HUES6 (cell line): Measurements from ENCODE around the gene SPG11.

Experiments used
- H3K27ac ChIP-seq: 2 replicates; pipeline ENCODE4 v1.7.0; 2013; ENCODE audit warnings: low read depth, mild to moderate bottlenecking, low read length, inconsistent platforms
- H3K27me3 ChIP-seq: 2 replicates; pipeline ENCODE4 v1.6.1; 2013; ENCODE audit warnings: low read length; ENCODE audit not compliant: control insufficient read depth, insufficient read depth
- H3K36me3 ChIP-seq: 2 replicates; pipeline ENCODE4 v1.6.1; 2013; ENCODE audit warnings: low read length; ENCODE audit not compliant: control insufficient read depth, insufficient read depth
- H3K4me1 ChIP-seq: 2 replicates; pipeline ENCODE4 v1.6.1; 2013; ENCODE audit warnings: low read length; ENCODE audit not compliant: control insufficient read depth, insufficient read depth
- H3K4me3 ChIP-seq: 2 replicates; pipeline ENCODE4 v1.5.1; 2013; ENCODE audit warnings: low read depth, low read length
- H3K9ac ChIP-seq: one replicate; pipeline ENCODE4 v1.6.1; 2013; ENCODE audit warnings: mild to moderate bottlenecking, low read length
- H3K9me3 ChIP-seq: 2 replicates; pipeline ENCODE4 v1.6.1; 2013; ENCODE audit warnings: low read depth, low read length; ENCODE audit not compliant: control insufficient read depth, insufficient read depth

SPG11 gene

DNA sequence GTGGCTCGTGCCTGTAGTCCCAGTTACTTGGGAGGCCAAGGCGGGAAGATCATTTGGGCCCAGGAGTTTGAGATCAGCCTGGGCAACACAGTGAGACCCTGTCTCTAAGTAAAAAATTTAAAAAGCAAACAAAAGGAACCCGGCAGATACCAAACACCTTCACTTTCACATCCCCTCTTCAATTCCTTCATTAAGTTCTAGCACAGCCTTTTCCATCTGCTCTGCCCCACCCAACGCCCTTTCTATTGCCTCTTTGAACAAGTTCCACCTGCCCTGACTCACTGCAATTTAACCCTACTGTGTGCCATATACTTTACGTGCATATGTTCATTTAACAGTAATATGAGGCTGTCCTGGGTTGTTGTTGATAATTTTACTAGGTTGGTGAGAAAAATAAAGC lies 12.4 kb upstream of the SPG11 start:
- H3K4me3 ChIP-seq, result no peak overlapping the region

DNA sequence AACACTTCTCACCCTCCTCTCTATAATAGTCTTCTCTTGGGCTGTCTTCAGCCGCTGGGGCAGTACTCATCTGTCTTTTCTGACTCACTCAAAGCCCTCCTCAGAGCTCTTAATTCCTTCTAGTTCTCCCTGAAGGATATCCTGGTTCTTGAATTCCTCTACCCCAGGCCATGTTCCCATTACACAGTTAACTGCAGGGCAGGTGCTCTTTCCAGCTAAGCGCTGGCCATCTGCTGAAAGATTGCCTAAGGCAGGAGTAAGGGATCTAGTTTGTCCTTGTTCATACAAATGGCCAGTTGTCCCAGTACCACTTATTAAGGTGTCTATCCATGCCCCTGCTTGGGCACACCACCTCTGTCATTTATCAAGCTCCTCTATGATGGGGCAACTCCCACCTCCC lies 10.2 kb upstream of the SPG11 start:
- no peaks in the 10 kb centered on the region for H3K4me1 ChIP-seq
- no peak overlapping the region for H3K4me3 ChIP-seq
- H3K36me3 ChIP-seq, result no peaks in the 10 kb centered on the region
- no peaks in the 10 kb centered on the region for H3K9me3 ChIP-seq
- no peak overlapping the region for H3K27ac ChIP-seq
- no peaks in the 10 kb centered on the region; the same call in 1 of the 2 replicates for H3K27me3 ChIP-seq
- H3K9ac ChIP-seq, result no peak overlapping the region

More for the DNA sequence above, 12.4 kb upstream of the SPG11 start:
- Histone ChIP-seq H3K4me1 (no peaks in the 10 kb centered on the region), H3K27me3 (no peaks in the 10 kb centered on the region), H3K27ac (no peak overlapping the region), H3K36me3 (no peaks in the 10 kb centered on the region), H3K9me3 (no peaks in the 10 kb centered on the region), H3K9ac (no peak overlapping the region)

DNA sequence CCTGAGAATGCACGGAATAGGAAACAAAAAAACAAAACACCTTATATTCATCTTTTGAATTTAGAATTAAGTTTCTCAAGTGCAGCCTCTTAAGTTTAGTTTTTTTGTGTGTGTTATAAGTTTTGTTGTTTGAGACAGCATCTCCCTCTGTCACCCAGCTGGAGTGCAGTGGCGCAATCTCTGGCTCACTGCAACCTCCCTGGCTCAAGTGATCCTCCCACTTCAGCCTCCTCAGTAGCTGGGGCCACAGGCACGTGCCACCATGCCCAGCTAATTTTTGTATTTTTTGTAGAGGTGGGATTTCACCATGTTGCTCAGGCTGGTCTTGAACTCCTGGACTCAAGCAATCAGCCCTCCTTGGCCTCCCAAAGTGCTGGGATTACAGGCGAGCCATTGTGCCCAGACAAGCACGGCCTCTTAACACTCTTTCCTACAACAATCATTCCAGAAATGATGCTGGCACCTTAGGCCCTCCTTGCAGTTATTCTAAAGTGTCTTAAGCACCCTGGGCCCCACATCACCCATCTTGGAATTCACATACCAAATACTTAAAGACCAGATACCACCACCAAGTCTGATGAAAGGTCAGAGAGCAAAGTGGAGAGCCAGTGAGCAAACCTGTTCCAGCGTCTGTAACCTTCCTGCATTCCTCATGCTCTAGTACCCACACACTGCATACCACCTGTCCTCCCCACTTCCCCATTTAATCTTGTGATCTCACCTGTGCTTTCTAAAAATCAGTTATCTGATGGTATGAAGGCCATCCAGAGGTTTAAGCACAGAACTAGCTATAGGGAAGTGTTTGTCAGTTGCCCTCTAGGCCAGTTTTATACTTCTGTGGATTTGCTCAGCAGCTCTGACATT lies 6.9 kb upstream of the SPG11 start:
- Histone ChIP-seq H3K9me3 (no peaks in the 10 kb centered on the region), H3K27me3 (no peaks in the 10 kb centered on the region; the same call in 1 of the 2 replicates), H3K27ac (no peak overlapping the region), H3K36me3 (no peaks in the 10 kb centered on the region), H3K4me1 (no peaks in the 10 kb centered on the region), H3K4me3 (no peak overlapping the region), H3K9ac (no peak overlapping the region)

DNA sequence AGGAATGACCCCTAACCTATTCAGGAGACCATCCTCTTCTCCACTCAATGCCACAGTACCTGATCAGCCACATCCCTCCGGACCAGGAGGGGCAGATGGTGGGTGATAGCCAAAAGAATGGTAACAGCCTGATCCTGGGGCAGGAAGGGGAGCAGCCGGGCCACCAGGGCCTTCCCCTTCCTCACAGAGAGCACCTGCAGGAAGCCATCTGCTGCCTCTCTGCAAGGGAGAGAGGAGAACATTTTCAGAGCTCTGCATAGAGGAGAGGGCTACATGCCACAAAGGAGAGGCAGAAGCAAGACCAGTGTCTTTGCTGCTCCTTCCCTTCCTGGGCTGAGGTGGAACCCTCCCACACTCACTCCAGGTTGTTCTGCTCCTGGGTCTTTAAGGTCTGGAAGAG lies 5.5 kb upstream of the SPG11 start:
- H3K9ac ChIP-seq, result no peak overlapping the region
- peaks cover under 1% of the 10 kb centered on the region; the same call in 1 of the 2 replicates for H3K4me1 ChIP-seq
- H3K36me3 ChIP-seq, result no peaks in the 10 kb centered on the region
- no peak overlapping the region for H3K4me3 ChIP-seq
- no peaks in the 10 kb centered on the region for H3K9me3 ChIP-seq
- no peaks in the 10 kb centered on the region; the same call in 1 of the 2 replicates for H3K27me3 ChIP-seq
- no peak overlapping the region for H3K27ac ChIP-seq

DNA sequence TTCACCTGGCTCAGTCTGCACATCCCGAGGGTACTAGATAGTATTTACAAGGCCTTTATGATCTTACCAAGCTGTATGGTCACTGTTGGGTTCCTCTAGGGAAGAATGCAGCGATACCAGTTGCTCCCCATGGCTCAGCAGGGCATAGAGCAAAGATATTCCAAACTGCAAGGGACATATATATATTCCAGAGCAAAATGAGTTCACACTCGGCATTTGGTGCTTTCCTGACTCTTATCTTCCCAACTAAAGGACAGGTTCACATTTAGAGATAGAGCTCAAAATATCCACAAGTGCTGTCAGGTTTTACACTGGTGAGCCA lies 3.5 kb upstream of the SPG11 start:
- Histone ChIP-seq H3K27ac (no peak overlapping the region), H3K4me1 (peaks cover 3% of the 10 kb centered on the region; the same call in 1 of the 2 replicates), H3K36me3 (no peaks in the 10 kb centered on the region), H3K4me3 (no peak overlapping the region), H3K9ac (no peak overlapping the region), H3K9me3 (no peaks in the 10 kb centered on the region), H3K27me3 (no peaks in the 10 kb centered on the region; the same call in 1 of the 2 replicates)

DNA sequence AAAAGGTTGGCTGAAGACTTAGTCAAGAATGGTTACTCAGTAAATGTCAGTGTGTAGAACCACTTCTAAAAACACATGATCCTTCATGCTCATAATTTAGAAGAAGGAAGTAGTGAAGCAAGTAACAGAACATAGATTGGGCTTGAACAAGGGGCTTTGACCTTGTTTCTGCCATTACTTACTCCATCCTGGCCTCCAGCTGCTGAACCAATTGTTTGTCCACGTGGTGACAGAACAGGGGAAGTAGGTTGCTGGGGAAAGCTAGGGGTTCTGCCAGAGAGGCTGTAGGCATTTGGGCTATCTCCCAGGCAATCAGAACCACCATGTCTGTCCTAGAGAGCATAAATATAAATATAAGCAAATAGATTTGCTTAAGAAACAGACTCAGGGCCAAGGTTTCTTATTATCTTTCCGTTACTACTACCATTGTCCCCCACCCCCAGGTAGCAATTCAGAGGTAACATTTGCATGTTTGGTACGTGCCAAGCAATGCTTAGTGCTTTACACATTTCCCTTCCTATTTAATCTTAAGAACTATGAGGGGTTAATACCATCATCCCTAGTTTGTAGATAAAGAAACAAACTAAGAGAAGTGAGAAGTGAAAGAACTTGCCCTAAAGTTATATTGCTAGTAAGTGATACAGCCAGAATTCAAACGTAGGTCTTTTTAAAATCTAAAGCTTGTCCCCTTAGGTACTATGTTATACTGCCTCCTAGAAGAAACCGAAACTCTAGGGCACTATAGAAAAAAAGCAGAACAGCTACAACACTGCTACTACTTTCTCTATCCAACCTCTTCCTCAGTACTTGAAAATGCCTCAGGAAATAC lies 3.0 kb upstream of the SPG11 start:
- Histone ChIP-seq H3K9me3 (no peaks in the 10 kb centered on the region), H3K9ac (no peak overlapping the region), H3K4me3 (no peak overlapping the region), H3K27me3 (no peaks in the 10 kb centered on the region; the same call in 1 of the 2 replicates), H3K36me3 (no peaks in the 10 kb centered on the region), H3K4me1 (peaks cover 3% of the 10 kb centered on the region; the same call in 1 of the 2 replicates), H3K27ac (no peak overlapping the region)

DNA sequence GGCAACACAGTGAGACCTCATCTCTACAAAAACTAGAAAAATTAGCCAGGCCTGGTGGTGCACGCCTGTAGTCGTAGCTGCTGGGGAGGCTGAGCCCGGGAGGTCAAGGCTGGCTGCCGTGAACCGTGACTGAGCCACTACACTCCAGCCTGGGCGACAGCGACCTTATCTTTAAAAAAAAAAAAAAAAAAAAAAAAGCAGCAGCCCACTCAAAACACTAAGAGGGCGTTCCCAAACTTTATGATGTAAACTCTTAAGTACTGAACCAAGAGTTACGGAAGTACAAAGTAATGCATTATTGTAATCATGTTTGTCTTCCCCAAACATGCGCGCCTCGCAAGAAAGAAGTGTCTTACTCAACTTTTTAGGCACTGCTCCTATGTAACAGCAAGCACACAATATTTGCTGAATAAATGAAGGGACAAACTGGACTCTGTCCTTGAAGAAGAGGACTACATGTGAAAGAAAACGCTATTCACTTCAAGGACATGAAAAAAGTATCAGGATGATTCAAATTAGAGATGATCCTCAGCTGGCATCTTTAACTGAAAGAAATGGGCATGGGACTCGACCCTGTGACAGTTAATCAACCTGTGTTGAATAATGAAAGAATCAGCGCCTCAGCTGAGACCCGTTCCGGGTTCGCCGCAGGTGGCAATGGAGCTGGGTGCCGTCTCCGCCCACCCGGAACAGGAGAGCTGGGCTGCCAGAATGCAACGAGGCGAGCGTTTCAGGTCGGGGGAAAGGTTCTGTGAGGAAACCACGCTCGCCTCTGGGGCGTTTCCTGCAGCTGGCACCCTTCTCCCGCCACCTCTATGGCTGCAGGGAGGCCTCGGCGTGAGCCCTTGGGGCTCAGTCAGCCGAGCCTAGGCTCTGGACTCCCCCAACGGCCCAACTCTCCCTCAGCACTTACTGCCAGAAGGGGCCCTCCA lies 718 bp downstream of the SPG11 start:
- Histone ChIP-seq H3K4me1 (peaks cover 3% of the 10 kb centered on the region; the same call in 1 of the 2 replicates), H3K36me3 (peaks cover 15% of the 10 kb centered on the region), H3K27me3 (no peaks in the 10 kb centered on the region), H3K4me3 (peak overlapping the region; percentile 80), H3K27ac (peak overlapping the region; percentile 71; the same call in 1 of the 2 replicates), H3K9ac (peak overlapping the region; percentile 80), H3K9me3 (no peaks in the 10 kb centered on the region)

DNA sequence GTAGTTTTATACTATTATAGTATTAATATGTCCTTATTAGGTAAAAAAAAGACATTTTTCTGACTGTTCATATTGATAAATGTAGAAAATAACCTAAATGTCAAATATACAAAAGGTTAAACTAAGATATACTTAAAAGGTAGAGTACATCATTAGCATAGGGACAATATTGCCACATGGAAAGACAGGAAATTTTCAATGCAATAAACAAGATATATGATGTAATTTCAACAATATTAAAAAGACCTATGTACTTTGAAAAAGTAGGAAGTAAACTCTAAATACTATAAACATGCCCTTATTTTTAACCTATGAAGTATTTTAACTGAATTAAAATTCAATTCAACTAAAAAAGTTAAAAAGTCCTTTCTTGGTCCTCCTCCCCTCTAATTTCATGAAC lies 1.9 kb downstream of the SPG11 start:
- Histone ChIP-seq H3K4me3 (no peak overlapping the region), H3K9me3 (no peaks in the 10 kb centered on the region), H3K36me3 (peaks cover 19% of the 10 kb centered on the region), H3K27me3 (no peaks in the 10 kb centered on the region), H3K27ac (no peak overlapping the region), H3K9ac (no peak overlapping the region), H3K4me1 (peaks cover 3% of the 10 kb centered on the region; the same call in 1 of the 2 replicates)

DNA sequence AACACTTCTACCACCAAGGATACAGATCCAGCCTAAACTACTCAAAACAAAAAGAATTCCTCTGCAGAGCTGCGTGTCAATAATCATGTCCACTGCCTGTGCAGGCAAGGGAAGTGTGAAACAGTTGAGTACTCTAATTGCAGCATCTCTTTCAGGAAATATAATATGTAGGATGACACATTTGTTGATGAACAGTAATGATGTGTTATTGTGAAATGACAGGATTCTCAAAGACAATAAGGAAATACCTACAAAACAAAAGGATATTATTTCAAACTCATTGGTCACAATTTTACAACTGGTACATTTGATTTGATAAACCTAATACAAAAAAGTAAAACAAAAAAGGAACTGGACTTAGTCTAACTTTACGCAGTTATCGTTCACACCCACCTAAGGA lies 4.4 kb downstream of the SPG11 start:
- Histone ChIP-seq H3K9ac (no peak overlapping the region), H3K4me3 (no peak overlapping the region), H3K9me3 (no peaks in the 10 kb centered on the region), H3K27me3 (no peaks in the 10 kb centered on the region), H3K27ac (no peak overlapping the region), H3K36me3 (peaks cover 37% of the 10 kb centered on the region), H3K4me1 (peaks cover 3% of the 10 kb centered on the region; the same call in 1 of the 2 replicates)

DNA sequence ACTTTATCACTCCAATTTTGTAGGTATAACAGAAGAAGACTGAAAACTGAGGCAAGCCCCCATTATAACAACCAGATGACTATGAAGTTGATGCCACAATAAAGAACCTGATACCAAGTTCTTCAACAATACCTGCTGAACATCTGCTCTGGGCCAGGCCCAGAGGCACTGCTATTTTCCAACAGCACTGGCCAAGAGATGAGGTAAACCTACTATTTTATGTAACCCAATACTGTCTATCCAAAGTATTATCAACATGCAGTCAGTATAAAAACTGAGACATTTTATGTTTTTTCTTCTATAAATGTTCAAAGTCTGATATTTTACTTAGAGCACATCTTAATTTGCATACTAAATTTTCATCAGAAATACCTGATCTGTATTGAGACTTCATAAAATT lies 6.1 kb downstream of the SPG11 start:
- H3K9ac ChIP-seq, result no peak overlapping the region
- H3K4me1 ChIP-seq, result no peaks in the 10 kb centered on the region
- peaks cover 49% of the 10 kb centered on the region for H3K36me3 ChIP-seq
- no peaks in the 10 kb centered on the region for H3K9me3 ChIP-seq
- H3K27ac ChIP-seq, result no peak overlapping the region
- no peaks in the 10 kb centered on the region for H3K27me3 ChIP-seq
- no peak overlapping the region for H3K4me3 ChIP-seq
